ENCODE results near the gene LSM8. TPM values are rescaled to one million over a fixed set of nuclear protein-coding genes. Genes with fewer than 3 reads are reported as not detected.

The LSM8 gene
- total and polyA plus RNA-seq, 2 of the 8 experiments (the other 6 are each of a cell fraction or from before 2014, with no cell fraction given), result 36.9 to 51.0 TPM

DNA sequence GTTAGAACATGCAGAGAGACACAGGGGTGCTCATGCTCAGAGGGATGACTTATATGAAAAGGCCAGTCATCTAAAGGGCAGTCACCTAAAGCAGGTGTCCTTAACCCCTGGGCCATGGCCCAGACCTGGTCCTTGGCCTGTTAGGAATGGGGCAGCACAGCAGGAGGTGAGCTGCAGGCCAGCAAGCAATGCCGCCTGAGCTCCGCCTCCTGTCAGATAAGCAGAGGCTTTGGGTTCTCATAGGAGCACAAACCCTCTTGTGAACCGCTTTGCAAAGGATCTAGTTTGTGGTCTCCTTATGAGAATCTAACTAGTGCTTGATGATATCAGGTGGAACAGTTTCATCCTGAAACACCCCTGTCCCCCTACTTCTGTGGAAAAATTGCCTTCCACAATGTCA lies 55.0 kb downstream of the LSM8 start (continued):
- no peak for TF ChIP-seq CHD1 (IDR thresholded peaks at IDR 0.05; ENCODE audit: low read depth, low read length)
- no peak for TF ChIP-seq CHD7 (IDR thresholded peaks at IDR 0.05; ENCODE audit: insufficient replicate concordance, low read length)

Measured in H1 (cell line).